HL-60 (cell line): ENCODE results near the gene E2F3.

ENCODE experiments used
- CTCF ChIP-seq: IDR thresholded peaks from one replicate; pipeline ENCODE4 v1.5.1; 2011; ENCODE audit warnings: low read length, control low read depth, inconsistent platforms; ENCODE audit not compliant: insufficient read depth
- GABPA ChIP-seq: IDR thresholded peaks from 2 replicates; pipeline ENCODE4 v1.6.1; 2012; ENCODE audit warnings: low read depth
- POLR2AphosphoS5 ChIP-seq: IDR thresholded peaks from 2 replicates; pipeline ENCODE4 v1.6.1; 2012; ENCODE audit warnings: low read depth
- REST ChIP-seq: IDR thresholded peaks from 2 replicates; pipeline ENCODE4 v1.6.1; 2012; ENCODE audit warnings: low read depth; ENCODE audit not compliant: insufficient replicate concordance

- TF ChIP-seq GABPA = no peak
- no peak for TF ChIP-seq REST
- TF ChIP-seq CTCF = no peak
- TF ChIP-seq POLR2AphosphoS5 = no peak; the same call in 1 of the 2 replicates
Measured at GRCh38 chr6:20402342-20403069, 827 bp downstream of the E2F3 start.
